Eye (tissue), 1 donor: Measurements from ENCODE around the gene EEFSEC.

Experiments
- DNase-seq: peaks from one replicate; pipeline ENCODE4 v3.0.0-alpha.2; 2015

Gene EEFSEC

DNA sequence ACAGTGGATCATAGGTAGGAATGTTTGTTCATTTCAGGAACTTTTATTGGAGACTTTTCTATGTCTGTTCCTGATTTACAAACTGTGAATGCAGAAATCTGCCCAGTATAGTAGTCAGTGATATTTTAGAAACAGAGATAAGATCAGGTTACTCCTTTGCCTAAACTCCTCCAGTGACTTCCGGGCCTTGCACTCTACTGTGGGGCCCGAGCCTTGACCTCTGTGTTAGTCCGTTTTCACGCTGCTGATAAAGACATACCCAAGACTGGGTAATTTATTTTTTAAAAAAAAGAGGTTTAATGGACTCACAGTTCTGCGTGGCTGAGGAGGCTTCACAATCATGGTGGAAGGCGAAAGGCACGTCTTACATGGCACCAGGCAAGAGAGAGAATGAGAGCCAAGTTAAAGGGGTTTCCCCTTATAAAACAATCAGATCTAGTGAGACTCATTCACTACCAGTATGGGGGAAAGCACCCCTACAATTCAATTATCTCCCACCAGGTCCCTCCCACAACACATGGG is 186.3 kb downstream of the EEFSEC start:
- no peak for DNase-seq

DNA sequence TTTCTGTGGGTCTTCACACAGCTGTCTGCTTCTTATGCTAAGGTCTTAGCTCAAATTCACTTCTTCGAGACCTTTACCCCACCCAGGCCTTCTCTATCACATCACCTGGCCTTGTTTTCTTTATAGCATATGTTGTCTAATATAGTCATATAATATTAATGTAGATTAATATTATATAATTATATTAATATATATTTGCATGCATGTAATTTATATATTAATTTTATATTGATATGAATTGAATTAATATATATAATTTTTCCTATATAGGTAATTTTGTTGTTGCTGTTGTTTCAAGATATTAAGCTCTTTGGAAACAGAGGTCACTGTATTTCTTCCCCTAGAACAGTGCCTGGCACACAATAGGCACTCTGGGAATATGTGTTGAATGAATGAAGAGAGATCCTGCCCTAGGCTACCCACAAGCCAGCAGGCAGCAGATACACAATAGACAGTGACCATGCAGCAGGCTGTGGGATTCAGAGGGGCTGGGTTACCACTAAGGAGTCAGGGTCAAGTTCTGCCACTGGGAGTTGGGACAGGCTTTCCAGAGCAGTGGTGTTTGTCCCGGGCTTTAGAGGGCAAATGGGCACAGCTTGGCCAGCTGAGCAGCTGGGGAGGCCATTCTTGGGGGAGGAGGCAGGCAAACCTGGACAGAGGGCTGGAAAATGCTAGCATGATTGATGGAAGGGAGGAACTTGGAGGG is 187.1 kb downstream of the EEFSEC start:
- no peak for DNase-seq

DNA sequence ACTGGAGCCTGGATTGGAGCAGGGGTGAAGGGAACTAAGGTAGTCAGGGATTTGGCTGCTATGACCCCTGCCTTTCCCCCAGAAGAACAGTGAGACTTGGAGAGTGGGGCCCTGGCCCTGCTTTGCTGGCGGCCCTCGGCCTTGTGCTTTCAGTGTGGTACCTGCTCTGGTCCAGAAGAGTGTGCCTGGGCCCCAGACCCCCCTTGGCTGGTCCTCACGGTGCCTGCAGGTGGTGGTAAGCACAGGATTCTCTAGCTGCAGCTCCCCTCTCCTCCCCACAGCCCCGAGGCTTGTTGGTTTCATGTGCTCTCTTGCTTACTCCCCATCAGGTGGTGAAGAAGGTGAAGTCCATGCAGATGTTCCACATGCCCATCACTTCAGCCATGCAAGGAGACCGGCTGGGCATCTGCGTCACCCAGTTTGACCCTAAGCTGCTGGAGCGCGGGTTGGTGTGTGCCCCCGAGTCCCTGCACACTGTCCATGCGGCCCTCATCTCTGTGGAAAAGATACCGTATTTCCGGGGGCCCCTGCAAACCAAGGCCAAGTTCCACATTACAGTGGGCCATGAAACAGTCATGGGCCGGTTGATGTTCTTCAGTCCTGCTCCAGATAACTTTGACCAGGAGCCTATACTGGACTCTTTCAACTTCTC is 187.7 kb downstream of the EEFSEC start:
- no peak for DNase-seq

DNA sequence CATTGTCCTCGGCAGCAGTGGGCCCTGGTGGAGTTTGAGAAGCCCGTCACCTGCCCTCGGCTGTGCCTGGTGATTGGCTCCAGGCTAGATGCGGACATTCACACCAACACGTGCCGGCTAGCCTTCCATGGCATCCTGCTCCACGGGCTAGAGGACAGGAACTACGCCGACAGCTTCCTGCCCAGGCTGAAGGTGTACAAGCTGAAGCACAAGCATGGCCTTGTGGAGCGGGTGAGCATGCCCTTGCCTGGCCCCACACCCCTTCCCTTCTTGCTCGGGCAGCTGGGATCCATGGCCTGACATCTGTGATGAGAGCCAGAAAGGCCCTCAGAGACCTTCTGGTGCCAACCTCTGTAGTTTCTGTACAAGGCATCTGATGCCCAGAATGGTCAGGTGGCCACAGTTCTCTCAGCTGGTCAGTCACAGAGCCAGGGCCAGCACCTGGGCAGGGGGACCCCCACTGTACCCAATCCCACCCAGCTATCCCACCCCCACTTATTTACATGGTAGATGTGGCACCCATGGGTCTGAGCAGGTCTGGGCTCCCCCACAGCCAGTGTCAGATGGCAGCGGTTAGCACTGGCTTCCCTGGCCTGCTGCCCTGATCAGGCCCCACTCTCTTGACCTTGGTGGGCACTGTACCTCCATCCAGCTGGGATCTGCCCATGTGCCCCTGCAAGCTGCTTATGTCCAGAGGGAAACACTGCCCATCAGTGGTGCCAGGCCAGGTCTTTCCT is 188.5 kb downstream of the EEFSEC start:
- DNase-seq: no peak

DNA sequence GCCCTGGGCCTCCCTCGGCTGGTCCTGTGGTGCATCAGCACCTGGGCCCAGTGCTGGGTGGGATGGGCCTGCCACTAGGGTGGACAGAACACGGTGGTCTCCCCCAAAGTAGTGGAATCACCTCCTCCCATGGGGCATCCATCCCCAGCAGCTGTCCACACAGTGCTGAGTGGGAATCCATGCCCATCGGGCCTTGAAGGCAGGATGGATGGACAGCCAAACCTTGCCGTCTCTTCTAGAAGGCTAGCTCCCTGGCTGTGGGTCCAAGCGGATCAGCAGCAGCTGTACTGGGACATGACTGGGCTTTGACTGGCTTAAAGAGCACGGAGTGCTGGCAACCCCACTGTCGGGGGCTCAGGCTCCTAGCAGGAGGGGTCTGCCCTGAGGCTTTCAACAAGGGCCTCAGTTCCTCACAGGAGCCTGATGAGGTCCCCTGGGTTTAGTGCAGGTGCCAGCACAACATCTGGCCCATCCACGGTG is 189.5 kb downstream of the EEFSEC start:
- no peak for DNase-seq

DNA sequence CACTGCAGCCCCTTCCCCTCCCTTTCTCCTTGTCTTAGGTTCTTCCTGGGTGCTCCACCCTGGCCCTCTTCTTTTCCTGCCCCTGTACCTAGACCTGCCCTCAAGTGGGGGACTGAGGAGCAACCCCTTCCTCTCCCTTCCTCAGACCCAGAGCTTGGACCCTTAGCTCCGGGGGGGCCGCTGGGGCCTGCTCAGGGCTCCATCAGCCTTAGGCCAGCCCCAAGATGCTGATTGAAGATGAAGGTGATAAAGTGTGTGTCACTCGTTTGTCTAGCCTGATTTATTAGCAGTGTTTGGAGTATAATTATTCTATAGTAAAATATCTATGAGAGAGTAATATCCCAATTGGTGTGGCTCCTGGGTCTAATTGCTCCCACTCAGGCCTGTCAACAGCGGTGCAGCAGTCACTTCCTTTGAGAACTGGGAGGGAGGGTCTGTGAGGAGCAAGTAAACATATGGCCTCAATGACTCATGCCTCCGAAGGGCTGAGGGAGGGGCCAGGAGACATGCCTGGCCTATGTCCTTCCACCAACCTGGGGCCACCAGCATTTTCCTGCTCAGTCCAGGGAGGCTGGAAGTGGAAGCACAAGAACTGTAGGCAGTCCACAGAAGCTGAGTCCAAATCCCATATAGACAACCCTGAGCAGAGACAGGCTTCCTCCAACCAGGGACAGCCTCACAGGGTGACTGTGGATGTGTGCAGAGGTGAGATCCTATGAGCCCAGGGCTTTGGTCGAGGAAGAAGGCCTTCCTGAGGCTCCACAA is 190.2 kb downstream of the EEFSEC start:
- DNase-seq: no peak

DNA sequence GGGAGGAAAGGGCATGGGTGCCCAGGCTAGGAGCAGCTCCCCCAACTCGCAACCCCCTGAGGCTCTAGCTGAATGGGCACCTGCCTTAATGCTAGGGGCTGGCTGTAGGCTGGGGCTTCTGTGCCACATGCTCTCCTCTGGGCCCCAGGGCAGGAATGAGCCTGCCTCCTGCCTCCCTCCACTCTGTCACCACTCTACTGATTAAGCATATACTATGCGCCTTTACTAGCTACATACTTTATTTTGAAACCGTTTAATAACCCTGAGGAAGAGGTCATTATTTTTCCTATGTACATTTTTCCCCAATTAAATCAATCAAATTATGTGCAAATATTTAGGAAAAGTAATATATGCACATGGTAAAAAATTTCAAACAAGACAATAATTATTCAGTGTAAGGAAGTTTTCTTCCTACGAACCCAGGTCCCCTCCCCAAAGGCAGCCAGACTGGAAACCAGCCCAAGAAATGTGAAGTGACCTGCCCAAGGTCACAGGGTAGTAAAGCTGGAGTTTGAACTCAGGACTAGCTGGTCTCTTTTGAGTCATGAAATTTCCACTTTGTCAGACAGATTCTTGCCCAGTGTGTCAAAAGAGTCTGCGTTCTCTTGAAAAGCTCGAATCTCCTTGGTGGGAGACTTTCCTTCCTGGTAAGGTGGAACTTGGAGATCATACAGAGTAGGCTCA is 190.9 kb downstream of the EEFSEC start:
- no peak for DNase-seq

DNA sequence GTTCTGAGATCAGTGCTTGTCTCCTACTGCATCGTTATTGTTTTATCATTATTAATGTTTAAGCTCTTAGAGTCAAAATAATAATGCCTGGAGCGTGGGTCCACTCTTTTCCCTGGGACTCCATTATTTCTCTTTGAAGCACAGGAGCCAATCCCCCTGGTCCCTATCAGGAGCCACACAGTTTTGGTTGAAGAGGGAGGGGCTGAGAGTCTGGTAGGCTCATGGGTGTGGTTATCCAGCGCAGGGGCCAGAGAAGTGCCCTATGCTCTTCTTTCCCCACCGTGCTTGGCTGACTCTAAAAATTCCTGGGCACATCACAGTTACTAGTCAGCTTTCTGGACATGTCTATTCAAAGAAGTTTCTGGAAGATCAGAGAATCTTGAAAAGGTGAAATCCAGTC is 191.9 kb downstream of the EEFSEC start:
- no peak for DNase-seq

DNA sequence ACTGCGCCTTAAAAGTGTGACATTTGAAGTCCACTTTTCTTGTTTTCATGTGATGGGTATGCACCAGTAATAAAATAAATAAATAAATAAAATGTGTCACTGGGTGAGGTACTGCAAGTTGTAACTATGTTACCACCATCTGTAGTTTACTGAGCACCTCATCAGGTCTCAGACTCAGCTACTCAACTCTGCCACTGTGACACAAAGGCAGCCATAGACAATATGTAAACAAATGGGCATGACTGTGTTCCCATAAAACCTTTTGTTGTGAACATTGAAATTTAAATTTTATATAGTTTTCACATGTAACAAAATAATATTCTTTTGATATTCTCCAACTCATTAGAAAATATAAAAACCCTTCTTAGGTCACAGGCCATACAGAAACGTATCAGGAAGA is 193.3 kb downstream of the EEFSEC start:
- DNase-seq: no peak

DNA sequence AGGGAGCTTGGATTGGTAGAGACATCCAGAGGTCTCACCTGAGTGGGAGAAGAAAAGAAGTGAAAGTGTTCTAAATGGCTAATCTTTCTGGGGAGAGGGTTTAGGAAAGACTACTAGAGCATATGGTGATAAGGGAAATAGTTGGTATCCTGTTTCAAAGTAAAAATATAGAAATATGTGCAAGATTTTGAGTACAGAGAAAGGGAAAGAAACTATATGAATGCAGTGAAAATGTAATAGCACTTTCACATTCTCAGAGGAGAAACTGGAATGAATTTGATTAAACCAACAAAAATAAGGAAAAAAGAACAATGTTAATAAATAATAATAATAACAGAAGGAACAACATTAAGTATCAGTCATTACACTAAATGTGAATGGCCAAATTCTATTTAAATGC is 194.0 kb downstream of the EEFSEC start:
- DNase-seq: no peak

DNA sequence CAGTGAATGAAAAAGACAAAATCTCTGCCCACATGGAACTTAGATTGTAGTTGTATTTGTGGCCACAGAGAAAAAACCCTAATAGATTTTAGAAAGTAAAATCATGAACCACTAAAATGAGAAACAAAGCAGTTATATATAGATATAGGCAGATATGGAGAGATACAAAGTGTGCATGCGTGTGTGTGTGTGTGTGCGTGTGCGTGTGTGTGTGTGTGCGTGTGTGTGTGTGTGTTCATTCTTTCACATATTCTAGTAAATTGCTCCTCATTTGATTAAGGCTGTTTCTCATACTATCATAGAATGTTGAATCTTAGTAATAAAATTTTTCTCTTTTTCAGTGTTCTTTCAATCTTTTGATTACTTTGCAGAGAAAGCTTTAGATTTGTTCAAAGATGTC is 194.8 kb downstream of the EEFSEC start:
- no peak for DNase-seq

DNA sequence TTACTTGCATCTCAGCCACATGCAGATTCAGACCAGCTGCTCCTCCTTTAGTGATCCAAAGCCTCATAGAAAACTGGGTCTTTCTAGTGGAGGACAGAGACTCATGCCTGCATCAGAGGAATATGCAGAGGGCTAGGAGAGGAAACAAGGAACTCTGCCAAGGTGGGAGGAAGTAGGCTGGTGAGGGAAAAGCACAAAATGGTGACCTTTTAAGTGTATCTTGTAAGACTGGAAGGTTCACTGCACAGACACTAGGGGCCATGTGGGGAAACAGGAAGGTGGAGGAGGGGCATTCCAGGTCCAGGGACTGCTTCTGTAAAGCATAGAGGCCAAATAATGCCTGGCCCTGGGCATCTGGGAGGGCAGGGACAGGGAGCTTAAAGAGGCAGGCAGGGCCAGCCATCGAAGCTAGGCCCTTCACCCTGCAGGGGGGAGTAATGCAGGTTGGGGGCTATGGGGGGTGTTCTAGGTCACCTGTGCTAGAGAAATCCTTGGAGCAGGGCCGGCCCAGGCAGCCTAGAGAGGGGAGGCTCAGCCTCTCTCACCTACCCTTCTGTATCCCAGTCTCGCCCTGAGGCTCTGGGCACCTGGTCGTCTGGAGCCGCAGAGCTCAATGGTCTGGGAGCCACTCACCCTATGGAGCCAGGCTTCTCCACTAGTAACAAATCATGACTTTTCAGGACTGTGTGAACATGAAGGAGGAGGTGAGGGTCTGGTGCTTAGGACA is 195.7 kb downstream of the EEFSEC start:
- peak; percentile 54 for DNase-seq

DNA sequence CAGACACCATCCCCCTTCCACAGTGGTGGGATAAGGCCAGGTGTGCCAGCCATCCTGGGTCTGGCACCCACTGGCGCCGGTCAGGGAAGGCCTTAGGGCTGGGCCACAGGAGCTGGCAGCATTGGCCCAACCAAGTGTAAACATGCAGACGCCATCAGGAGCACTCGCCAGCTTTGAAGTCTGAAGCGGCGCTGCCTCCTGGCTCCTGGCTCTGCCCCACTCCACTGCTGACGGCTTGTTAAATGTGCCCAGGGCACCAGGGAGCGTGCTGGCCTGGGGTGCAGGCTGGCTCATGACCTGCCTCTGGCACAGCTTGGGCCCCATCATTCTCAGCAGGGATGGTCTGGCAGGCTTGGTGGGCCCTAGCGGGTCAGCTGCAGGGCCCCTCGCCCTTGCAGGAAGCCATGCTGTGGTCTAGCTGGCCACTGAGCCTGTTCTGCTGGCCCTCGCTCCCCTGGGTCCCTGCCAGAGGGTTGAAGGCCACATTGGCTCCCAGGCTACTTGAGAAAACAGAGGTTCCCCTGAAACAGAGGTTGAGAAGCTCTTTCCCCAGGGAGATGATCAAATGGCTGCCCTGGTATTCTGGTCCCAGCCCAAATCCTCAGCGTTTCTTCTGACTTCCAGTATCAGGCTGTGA is 196.8 kb downstream of the EEFSEC start:
- DNase-seq: no peak

DNA sequence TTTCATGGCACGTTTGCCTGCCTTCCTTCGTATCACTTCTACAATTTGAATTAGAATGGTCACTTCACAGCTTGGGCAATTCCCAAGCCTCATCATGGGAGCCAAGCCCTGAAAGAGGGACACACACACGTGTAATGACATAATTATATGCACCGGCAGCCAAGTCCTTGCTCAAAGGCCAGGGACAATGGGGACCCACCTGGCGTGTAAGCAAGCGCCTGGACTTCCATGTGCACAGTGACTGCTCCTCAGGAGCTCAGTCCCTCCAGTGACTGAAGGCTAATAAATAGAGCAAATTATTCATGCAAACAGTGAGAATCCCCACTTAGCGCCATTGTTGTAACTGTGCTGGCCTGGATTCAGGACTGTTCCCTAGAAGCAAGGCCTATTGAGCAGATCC is 198.3 kb downstream of the EEFSEC start:
- no peak for DNase-seq

DNA sequence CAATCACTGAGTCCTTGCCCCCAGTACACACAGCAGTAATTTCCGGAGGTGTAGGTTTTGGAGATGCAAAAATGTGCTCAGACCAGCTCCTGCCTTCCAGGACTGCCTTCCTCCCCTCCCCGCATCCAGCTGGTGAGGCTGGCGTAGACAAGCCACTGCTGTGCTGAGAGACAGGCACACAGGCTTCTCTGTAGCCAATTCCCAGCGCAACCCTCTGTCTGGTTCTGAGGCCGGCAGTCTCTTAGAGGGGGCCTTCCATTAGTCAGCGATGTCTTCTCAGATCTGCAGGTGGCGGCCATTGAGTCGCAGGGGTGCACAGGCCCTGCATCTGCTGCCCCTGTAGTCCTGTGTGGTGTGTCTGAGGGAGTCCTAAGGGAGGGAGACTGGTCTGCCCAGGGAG is 199.0 kb downstream of the EEFSEC start:
- DNase-seq: no peak

DNA sequence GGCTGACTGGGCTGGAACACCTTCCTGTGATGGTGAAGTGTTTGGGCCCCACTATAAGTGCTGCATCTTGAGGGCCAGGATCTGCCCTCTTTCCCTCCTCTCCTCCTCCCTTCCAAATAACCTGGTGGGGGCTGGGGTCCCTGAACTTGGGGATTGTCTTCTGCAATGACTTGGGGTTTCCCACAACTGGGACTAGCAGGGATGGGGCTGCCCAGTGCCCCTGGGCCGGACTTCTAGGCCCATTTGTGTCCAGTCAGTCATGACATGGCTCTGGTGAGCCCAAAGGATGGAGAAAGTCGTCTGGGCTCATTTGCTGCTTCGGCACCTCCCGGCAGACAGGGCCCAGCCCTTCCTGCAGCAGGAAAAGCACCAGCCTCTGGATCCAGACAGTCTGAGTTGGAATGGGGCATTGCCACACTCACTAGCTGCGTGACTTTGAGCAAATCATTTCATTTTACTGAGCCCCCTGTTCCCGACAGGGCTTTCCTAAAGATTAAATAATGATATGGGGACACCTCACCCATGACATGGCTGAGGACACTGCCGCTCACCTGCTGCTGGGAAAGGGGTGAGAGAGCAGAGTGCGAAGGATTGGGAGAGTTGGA is 200.2 kb downstream of the EEFSEC start:
- DNase-seq: no peak

DNA sequence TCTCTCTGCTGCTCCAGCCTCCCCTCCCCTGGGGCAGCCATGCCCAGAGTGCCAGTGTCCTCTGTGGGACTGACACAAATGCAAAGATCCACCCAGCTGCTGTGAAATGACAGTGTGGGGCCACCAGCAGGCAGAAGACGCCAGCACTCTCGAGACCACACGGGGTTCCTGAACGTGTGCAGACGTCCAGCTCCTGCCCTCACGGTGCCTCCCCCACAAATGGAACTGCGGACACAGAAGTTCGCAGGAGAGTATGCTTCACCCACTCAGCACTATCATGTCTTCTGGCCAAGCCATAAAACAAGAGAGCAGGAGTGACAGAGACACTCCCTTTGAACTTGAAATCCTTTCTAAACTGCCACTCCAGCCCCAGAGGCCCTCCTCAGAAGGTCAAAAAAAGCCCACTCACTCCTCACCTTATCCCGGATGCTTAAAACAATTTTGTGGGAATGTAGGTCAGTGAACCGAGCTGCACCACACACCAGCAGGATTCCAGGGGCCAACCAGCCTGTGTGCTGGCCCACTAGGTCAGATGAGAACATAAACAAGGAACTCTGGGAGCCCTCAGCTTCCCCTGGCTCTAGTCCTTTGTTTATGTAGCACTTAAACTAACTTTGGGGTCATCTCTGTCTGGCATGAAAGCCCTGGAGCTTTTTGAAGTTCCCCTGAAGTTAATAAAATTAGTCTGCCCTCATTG is 200.9 kb downstream of the EEFSEC start:
- peak; percentile 68 for DNase-seq

DNA sequence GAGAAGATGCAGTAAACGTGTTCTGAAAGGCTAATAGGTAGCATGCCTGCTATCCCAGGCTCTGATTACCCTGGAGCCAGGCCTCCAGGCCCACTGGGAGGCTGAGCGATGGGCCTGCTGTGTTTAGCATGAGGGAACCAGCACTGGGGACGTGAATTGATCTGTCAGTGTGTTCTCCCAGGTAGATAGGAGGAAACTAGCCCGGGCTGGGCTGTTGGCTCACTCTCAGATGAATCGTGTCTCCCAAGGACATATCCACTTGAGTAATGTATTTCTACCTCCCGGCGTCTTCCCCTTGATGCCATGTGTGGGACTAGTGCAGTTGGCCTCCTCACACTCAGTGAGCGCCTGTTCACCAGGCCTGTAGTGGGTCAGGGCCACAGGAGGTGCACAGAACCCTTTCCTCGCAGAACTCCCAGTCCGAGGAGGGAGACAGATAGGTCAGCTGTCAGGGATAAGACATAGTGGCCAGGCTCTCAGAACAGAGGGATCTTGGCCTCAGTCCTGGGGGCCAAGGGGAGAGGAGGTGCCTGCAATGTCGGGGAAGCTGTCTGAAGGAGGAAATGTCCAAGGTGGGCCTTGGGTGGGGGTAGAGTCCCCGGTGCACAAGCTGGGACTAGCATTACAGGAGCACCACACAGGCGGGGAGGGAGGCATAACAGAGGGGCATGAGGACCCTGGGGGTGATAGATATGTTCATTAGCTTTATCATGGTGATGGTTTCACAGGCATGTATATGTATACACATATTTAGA is 201.7 kb downstream of the EEFSEC start:
- DNase-seq: no peak

DNA sequence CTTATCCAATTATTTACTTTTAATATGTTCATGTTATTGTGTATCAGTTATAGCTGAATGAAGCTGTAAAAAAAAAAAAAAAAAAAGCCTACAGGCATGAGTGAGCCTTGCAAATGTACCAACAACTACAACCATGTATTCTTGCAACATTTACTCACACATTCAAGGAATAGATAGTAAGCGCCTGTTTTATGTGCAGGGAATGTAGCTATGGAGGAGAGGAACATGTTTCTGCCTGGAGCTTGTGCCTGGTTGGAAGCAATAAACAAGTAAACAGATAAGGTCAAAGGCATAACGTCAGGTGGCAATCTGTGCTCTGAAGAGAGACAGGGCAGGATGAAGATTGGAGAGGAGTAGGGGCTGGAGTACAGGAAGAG is 202.2 kb downstream of the EEFSEC start:
- no peak for DNase-seq
